GM12878 (cell line): ENCODE results near the gene ABL2. TPM values are rescaled to one million over a fixed set of nuclear protein-coding genes. Genes with fewer than 3 reads are reported as not detected.

ENCODE experiments used
- ATAC-seq: fragments of 200-7000 bp; cut with Tn5 transposase; 3 replicates; pipeline ENCODE4 v1.9.1; 2020; ENCODE audit warnings: mild to moderate bottlenecking, moderate library complexity
- BruUV-seq: library from RNA; stranded (reverse); fragments of 400-500 nt; replicated peaks from 2 replicates; lab custom pipeline; 2021; lab: Mats Ljungman, UMichigan
- CTCF ChIA-PET: fragments of 300-600 bp; sonication (Branson Sonifier 250); formaldehyde crosslinking; extraction: SDS; loops from one replicate; lab custom pipeline; 2021; ENCODE audit warnings: inconsistent platforms; lab: Yijun Ruan, JAX
- POLR2A ChIA-PET: fragments of 350-600 bp; formaldehyde crosslinking; extraction: SDS; loops from one replicate; lab custom pipeline; 2021; ENCODE audit warnings: inconsistent platforms; lab: Charles Lee
- RAD21 ChIA-PET: fragments of 300-600 bp; sonication (Branson Sonifier 250); formaldehyde crosslinking; loops from one replicate; lab custom pipeline; 2023; ENCODE audit warnings: antibody characterized with exemption; ENCODE audit not compliant: unreplicated experiment; lab: Charles Lee
- SMC1A ChIA-PET: fragments of 300-600 bp; sonication (Branson Sonifier 250); formaldehyde crosslinking; loops from one replicate; lab custom pipeline; 2023; ENCODE audit not compliant: unreplicated experiment, uncharacterized antibody; lab: Charles Lee
- DNase-seq: peaks from one replicate; pipeline ENCODE4 v3.0.0-alpha.2; 2011; ENCODE audit warnings: low read depth, low spot score
- FAIRE-seq: peaks from 3 replicates; lab custom pipeline; 2011; peaks lifted over from hg19 to GRCh38; lab: Jason Lieb, UNC
- H2AFZ ChIP-seq: 2 replicates; pipeline ENCODE4 v1.6.0; 2011; ENCODE audit warnings: low read depth, low read length, control low read depth; ENCODE audit not compliant: control insufficient read depth
- H3K27ac ChIP-seq: 2 replicates; pipeline ENCODE4 v1.5.1; 2011; ENCODE audit warnings: control low read depth; ENCODE audit not compliant: control insufficient read depth, insufficient read depth
- H3K27me3 ChIP-seq, 2 experiments: replicated peaks in 1 of 2; 2 replicates each; pipeline versions ENCODE4 v1.6.0 to v1.6.1; 2011; ENCODE audit warnings: low read length in 1 of 2; ENCODE audit not compliant: control insufficient read depth in 2 of 2, insufficient read depth in 2 of 2
- H3K36me3 ChIP-seq, 2 experiments: 2 replicates each; pipeline ENCODE4 v1.5.1; 2011; ENCODE audit warnings: low read length in 1 of 2; ENCODE audit not compliant: control insufficient read depth in 2 of 2, insufficient read depth in 2 of 2
- H3K4me1 ChIP-seq: 2 replicates; pipeline ENCODE4 v1.6.1; 2011; ENCODE audit warnings: mild to moderate bottlenecking, low read length, moderate library complexity, mixed read lengths; ENCODE audit not compliant: control insufficient read depth, insufficient read depth
- H3K4me2 ChIP-seq: 2 replicates; pipeline ENCODE4 v1.6.0; 2011; ENCODE audit warnings: control low read depth; ENCODE audit not compliant: control insufficient read depth, insufficient read depth
- H3K4me3 ChIP-seq: fragments of 200-600 bp; sonication (generic); 2 replicates; pipeline ENCODE4 v1.5.1; 2016
- H3K79me2 ChIP-seq: 2 replicates; pipeline ENCODE4 v1.6.0; 2011; ENCODE audit warnings: low read length; ENCODE audit not compliant: control insufficient read depth, insufficient read depth
- H3K9ac ChIP-seq: 2 replicates; pipeline ENCODE4 v1.8.0; 2011; ENCODE audit warnings: low read length, control low read depth, mixed read lengths; ENCODE audit not compliant: control insufficient read depth, insufficient read depth
- H3K9me3 ChIP-seq: replicated peaks from 3 replicates; pipeline ENCODE4 v1.5.1; 2011; ENCODE audit warnings: mild to moderate bottlenecking, low read length; ENCODE audit not compliant: control insufficient read depth, insufficient read depth
- H4K20me1 ChIP-seq: 2 replicates; pipeline ENCODE4 v1.6.0; 2011; ENCODE audit not compliant: control insufficient read depth, insufficient read depth
- ATF7 ChIP-seq: fragments of 450-650 bp; IDR thresholded peaks from 2 replicates; pipeline ENCODE4 v1.6.1; 2016; ENCODE audit warnings: low read depth, mild to moderate bottlenecking
- CBX5 ChIP-seq: sonication (generic); IDR thresholded peaks from 2 replicates; pipeline ENCODE4 v1.6.1; 2016; ENCODE audit warnings: low read depth, moderate library complexity, mild to moderate bottlenecking, inconsistent platforms
- HDAC6 ChIP-seq: fragments of 200-600 bp; sonication (generic); IDR thresholded peaks from one replicate; pipeline ENCODE4 v1.8.0; 2017; ENCODE audit warnings: antibody characterized with exemption; ENCODE audit not compliant: unreplicated experiment
- MAX ChIP-seq: IDR thresholded peaks from 2 replicates; pipeline ENCODE4 v1.6.1; 2012; ENCODE audit warnings: low read depth, low read length, improper control_type of control experiment
- NR2C1 ChIP-seq: fragments of 450-650 bp; IDR thresholded peaks from 2 replicates; pipeline ENCODE4 v1.6.1; 2017; ENCODE audit warnings: antibody characterized with exemption, mild to moderate bottlenecking, moderate library complexity
- TARDBP ChIP-seq: IDR thresholded peaks from 2 replicates; pipeline ENCODE4 v1.6.1; 2016; ENCODE audit warnings: borderline replicate concordance
- WRNIP1 ChIP-seq: IDR thresholded peaks from 2 replicates; pipeline ENCODE4 v1.6.1; 2011; ENCODE audit warnings: low read depth, low read length, improper control_type of control experiment, borderline replicate concordance
- ZBED1 ChIP-seq: IDR thresholded peaks from 2 replicates; pipeline ENCODE4 v1.6.1; 2016; ENCODE audit warnings: borderline replicate concordance
- ZNF384 ChIP-seq: IDR thresholded peaks from 2 replicates; pipeline ENCODE4 v1.6.1; 2012; ENCODE audit warnings: low read depth, mild to moderate bottlenecking, low read length, improper control_type of control experiment, borderline replicate concordance
- in situ Hi-C: fragments of 300-500 bp; cut with MboI; formaldehyde crosslinking; loops from 9 replicates; pipeline ENCODE4 v1.14.3; 2018; ENCODE audit warnings: mixed read lengths
- intact Hi-C: fragments of 100-400 bp; cut with micrococcal nuclease; formaldehyde crosslinking; loops from one replicate; pipeline ENCODE4 v1.14.2; 2022; ENCODE audit not compliant: unreplicated experiment
- polyA plus RNA-seq, 11 experiments: library from polyadenylated mRNA; depleted of rRNA in 4 of 11; unstranded in 6 of 11; stranded (reverse) in 5 of 11; fragments of >200 nt; fragmentation: Nextera tagmentation in 4 of 11; fragmentation: Illumina TruSeq in 1 of 11; extraction: Ambion mirVana in 4 of 11; extraction: Trizol in 1 of 11; gene quantifications; 1 replicate in 1 of 11; 2 replicates in 10 of 11; pipeline versions ENCODE4 v1.2.1 to v1.2.3, GENCODE V29; 2011 to 2016; ENCODE audit warnings: inconsistent platforms in 2 of 11, missing spikeins in 2 of 11, low read depth in 1 of 11
- total RNA-seq, 4 experiments: library from RNA; depleted of rRNA in 3 of 4; stranded (reverse); fragments of >200 nt in 3 of 4; fragmentation: Illumina TruSeq in 1 of 4; extraction: Trizol in 1 of 4; gene quantifications; 2 replicates each; pipeline versions ENCODE4 v1.2.1 to v1.2.3, GENCODE V29; 2013 to 2021

The ABL2 gene
- total and polyA plus RNA-seq, 10 of the 15 experiments (the other 5 are each of a cell fraction or from before 2014, with no cell fraction given): 0.57 to 9.4 (median 3.6) TPM

- no peak for TF ChIP-seq TARDBP
- TF ChIP-seq WRNIP1: no peak
- no peak for TF ChIP-seq ATF7
- TF ChIP-seq HDAC6: no peak
- no peak for TF ChIP-seq NR2C1
- no peak for TF ChIP-seq MAX
Observed at GRCh38 chr1:179120736-179121135, 108.7 kb downstream of the ABL2 start (continued).

- no peaks in the 10 kb centered on the region for H4K20me1 ChIP-seq
- H3K27ac ChIP-seq: no peak overlapping the region
- H3K4me1 ChIP-seq: no peaks in the 10 kb centered on the region
- no peaks in the 10 kb centered on the region for H3K9me3 ChIP-seq
- H3K4me2 ChIP-seq: no peak overlapping the region
- TF ChIP-seq CBX5 (no peak), ZBED1 (no peak), ZNF384 (no peak)
- ChIA-PET RAD21 (interaction anchor here (0.9 to 2.9 kb wide), 5 partner anchors 40 to 328 kb away, joined by 3 to 19 read pairs (median 9); partner anchors contain the start of gene SOAT1), POLR2A (no interaction called here), SMC1A (interaction anchor here (0.6 to 4.6 kb wide), 6 partner anchors 8 to 250 kb away, joined by 3 to 49 read pairs (median 14); partner anchors contain the start of genes SOAT1 and TOR3A), CTCF (interaction anchor here (0.7 to 4.5 kb wide), 18 partner anchors 7 to 328 kb away, joined by 3 to 87 read pairs (median 6); partner anchors contain the start of genes AXDND1 and SOAT1)
- H3K79me2 ChIP-seq: no peaks in the 10 kb centered on the region
- H3K4me3 ChIP-seq: no peak overlapping the region
- H3K27me3 ChIP-seq: no peaks in the 10 kb centered on the region
- no peak overlapping the region for H3K9ac ChIP-seq
- H2AFZ ChIP-seq: no peak overlapping the region
- H3K36me3 ChIP-seq: peaks cover 0 to 8% of the 10 kb centered on the region in 2 experiments; a peak in 3 of 4 replicates
- ATAC-seq (no peak), FAIRE-seq (no peak), DNase-seq (no peak)
- no TSS peak for BruUV-seq
- intact Hi-C loops (no loop called here), in situ Hi-C loops (no loop called here)
Observed at GRCh38 chr1:179119513-179119912, 110.0 kb downstream of the ABL2 start.
